Medulla oblongata (tissue), 1 donor: ENCODE measurements around the gene MRPS33.
"Not testable (repeated sequence)": the region's sequence is repeated elsewhere in the genome, so short reads cannot be mapped to it uniquely, and the experiment has no call there.

Source experiments
- DNase-seq: peaks from one replicate; pipeline ENCODE4 v3.0.0-alpha.2; 2015; ENCODE audit errors: extremely low spot score

MRPS33 gene

GRCh38 chr7:141012044-141012685, 2.6 kb downstream of the MRPS33 start:
- DNase-seq = peak; percentile 80

DNA sequence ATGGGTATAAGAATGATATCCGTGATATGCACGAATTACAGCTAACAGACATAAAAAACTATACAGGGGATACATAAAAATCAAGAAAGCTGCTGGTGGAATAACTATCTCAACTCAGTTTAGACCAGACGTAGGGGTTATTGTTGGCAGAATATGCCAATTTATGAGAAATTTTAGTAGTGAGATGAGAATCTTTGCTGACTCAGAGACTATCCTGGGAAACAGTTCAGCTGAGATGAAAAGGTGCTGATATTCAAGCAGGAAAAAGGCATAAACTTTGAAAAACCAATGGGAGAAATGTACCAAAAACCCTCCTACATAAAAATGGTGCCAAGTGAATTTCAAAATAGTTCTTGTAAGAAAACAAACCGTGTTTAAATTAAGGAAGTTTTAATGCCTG, 3.3 kb downstream of the MRPS33 start:
- DNase-seq = no peak

GRCh38 chr7:141003172-141004065, 11.3 kb downstream of the MRPS33 start:
- no peak for DNase-seq

- DNase-seq = no peak
Observed at GRCh38 chr7:141001546-141001945, 13.2 kb downstream of the MRPS33 start.

GRCh38 chr7:141001122-141001521, 13.6 kb downstream of the MRPS33 start:
- DNase-seq = no peak

DNA sequence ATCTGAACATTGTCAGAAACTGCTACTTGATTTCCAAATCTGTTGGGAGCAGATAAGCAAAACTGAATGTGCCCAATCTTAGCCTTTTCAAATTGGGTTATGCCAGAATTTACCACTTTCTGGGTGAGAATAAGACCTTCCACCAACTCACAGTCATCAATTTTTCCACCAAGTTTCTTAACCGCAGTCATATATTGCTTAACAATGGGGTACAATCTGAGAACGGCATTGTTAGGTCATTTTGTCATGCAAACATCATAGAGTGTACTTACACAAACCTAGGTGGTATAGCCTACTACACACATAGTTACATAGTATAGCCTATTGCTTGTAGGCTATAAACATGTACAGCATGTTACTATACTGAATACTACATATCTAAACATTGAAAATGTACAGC, 16.0 kb downstream of the MRPS33 start:
- DNase-seq = no peak

DNA sequence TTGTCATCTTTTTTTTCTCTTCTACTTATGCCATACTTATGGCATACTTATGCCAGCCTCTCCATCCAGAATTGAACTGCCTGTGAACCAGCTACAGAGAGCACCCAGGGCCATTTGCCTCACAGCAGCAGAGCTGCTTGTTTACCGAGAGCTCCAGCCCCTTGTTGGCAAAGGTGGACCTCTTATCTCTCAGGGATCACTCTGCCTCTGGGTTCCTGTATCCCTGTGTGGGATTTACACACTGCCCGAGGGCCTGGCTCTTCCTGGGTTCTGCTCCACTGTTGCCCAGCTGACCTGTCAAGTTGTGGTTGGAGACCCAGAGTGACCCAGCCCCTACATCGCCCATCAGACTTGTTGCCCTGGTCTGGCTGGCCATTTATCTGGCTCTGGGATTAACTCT, 22.3 kb downstream of the MRPS33 start:
- no peak for DNase-seq

- no peak for DNase-seq
Observed at GRCh38 chr7:140990193-140990962, 24.4 kb downstream of the MRPS33 start.

GRCh38 chr7:140989068-140989467, 25.7 kb downstream of the MRPS33 start:
- no peak for DNase-seq

- DNase-seq = no peak
Observed at GRCh38 chr7:140983802-140984201, 30.9 kb downstream of the MRPS33 start.

DNA sequence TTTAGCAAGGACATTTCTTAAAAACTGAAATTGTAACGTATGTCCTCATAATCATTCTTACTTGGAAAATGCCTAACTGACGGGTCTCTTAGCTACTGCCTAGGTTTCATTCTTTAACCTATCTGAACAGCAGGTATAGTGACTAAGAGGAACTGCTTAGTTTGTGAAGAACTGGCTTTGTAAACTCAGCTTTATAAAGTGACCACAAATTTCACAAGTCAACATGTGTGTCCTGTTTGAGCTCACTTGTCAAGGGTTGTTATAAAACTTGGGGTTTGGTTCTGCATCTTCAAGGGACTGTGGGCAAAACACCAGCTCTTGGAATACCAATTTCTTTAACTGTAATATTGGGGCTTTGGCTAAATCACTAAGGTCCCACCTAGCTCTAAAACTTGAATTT, 32.2 kb downstream of the MRPS33 start:
- peak; percentile 7 for DNase-seq

DNA sequence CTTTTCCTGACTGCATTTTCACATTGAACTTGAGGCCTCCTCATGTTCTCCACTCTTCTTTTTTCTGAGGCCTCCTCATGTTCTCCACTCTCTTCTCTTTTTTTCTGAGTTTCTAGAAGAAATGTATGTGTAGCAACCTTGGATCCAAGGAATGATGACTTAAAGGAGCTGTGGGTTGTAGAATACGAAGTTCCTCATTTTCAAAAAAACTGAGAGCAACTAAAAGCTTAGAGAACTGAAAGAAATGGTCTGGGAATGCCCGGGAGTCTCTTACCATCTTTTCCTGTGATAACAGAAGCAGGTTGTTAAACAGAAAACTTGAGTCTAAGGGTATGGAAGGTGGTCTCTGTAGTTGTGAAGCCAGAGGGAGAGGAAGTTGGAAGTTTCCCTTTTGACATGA, 32.8 kb downstream of the MRPS33 start:
- DNase-seq = no peak

- DNase-seq = no peak
Observed at GRCh38 chr7:140977741-140978140, 37.0 kb downstream of the MRPS33 start.

DNA sequence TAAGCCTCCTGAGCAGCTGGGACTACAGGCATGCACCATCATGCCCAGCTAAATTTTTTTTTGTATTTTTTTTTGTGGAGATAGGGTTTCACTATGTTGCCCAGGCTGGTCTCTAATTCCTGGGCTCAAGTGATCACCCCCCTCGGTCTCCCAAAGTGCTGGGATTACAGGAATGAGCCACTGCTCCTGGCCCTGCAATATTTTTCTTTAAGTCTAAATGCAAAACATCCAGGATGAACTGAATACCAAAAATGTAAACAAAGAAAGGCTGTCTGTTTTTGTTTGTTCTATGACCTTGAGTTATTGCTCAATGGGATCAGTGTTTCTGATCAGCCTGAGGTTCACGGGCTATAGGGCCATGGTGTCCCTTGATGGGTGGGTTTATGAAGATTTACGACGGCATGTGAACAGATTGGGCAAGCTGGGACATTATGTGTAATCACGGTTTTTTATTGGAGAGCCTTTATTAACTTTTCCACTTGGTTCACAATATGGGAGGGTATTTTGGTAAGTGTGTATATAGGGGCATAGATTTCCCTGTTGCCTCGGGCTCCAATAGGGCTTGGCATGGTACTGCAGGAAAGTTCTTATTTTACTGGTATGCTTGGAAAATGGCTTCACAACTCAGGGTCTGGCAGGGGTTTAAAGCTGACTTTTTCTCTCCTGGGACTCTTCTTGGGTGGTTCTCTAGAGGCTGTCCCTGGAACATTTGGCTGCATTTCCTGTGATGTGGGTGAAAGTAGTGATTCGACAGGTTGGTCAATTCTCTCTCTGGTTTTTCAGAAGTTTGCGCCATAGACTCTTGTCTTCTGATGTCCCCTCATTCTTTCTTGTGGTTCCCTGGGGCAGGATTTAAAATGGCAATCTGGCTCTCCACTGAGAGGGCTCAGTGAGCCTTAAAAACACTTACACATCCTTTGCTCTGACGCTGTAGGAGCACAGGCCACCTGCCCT, 41.6 kb downstream of the MRPS33 start:
- DNase-seq = no peak

- no peak for DNase-seq
Observed at GRCh38 chr7:140972344-140972743, 42.4 kb downstream of the MRPS33 start.

DNA sequence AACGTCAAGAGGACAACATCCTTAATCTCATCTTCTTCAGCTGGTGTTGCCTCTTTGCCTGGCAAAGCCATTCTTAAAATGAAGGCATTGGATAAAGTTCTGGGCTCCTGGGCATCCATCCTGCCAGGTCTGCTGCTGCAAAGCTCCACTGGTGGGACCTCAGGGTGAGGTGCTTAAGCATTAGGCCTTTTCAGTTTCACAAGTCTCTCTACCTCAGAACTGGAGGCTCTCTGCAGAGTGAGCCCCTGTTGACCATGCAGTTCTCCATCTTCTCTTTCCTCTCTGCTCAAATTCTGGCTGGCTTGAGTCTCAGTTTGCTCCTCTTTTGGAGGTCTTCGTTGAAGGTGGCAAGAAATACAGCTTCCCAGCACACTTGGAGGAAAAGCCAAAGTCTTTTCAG, 47.3 kb downstream of the MRPS33 start:
- no peak for DNase-seq

DNA sequence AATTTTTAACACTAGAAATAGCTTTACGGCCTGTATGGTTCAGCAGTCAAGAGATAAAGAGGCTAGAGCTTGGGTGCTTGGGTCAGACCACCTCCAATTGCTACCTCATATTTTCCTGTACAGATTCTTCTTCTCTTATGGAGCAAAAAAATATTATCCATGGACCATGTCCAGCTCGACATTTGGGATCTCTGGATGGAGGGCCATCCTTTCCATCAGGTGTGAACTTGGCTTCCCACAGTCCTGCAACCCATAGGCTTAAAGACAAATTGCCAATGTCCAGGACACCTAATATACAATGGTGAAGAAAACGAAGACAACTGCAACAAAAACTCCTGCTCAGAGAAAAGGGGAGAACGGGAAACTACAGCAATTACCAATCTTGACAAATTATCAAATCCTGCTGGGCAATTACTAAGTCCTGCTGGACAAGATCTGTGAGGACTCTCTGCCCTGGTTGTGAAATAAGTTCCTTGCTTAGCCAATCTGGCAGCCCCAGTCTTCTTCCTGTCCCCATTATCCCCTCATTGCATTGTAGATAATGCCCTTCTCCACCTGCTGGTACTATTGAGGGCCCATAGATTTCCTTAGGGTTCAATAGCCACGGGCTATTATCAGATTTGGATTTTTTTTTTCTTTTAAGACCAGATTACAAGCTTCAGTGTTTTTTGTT, 48.1 kb downstream of the MRPS33 start:
- no peak for DNase-seq

- DNase-seq = no peak
Observed at GRCh38 chr7:140961117-140961516, 53.6 kb downstream of the MRPS33 start.

- DNase-seq = not testable (repeated sequence)
Observed at GRCh38 chr7:140956997-140957396, 57.8 kb downstream of the MRPS33 start.
